Neural progenitor cell (in vitro differentiated cells): ENCODE results near the gene MACROD1.

ENCODE experiments used
- CTCF ChIP-seq: fragments of 200-600 bp; sonication (generic); IDR thresholded peaks from 2 replicates; pipeline ENCODE4 v1.5.1; 2017; ENCODE audit warnings: antibody characterized with exemption, mild to moderate bottlenecking
- EZH2 ChIP-seq: fragments of 200-600 bp; sonication (generic); IDR thresholded peaks from 2 replicates; pipeline ENCODE4 v1.6.1; 2017; ENCODE audit warnings: antibody characterized with exemption, mild to moderate bottlenecking, moderate library complexity
- EZH2phosphoT487 ChIP-seq: fragments of 200-600 bp; sonication (generic); IDR thresholded peaks from 2 replicates; pipeline ENCODE4 v1.6.1; 2017; ENCODE audit warnings: antibody characterized with exemption

GRCh38 chr11:64049509-64049908 lies 116.4 kb downstream of the MACROD1 start:
- no peak for TF ChIP-seq CTCF
- no peak for TF ChIP-seq EZH2
- no peak for TF ChIP-seq EZH2phosphoT487
